NB4 (cell line): ENCODE data around the gene ACHE.

Source experiments
- DNase-seq: peaks from one replicate; pipeline ENCODE4 v3.0.0; 2010; ENCODE audit warnings: low read depth
- H3K4me3 ChIP-seq: one replicate; pipeline ENCODE4 v1.5.1; 2011; ENCODE audit warnings: mild to moderate bottlenecking, low read depth, low read length, moderate library complexity
- CTCF ChIP-seq: IDR thresholded peaks from one replicate; pipeline ENCODE4 v1.5.1; 2012; ENCODE audit warnings: low read depth, low read length
- MAX ChIP-seq: IDR thresholded peaks from 2 replicates; pipeline ENCODE4 v1.6.1; 2011; ENCODE audit warnings: low read depth, low read length
- MYC ChIP-seq: IDR thresholded peaks from 2 replicates; pipeline ENCODE4 v1.6.1; 2011; ENCODE audit warnings: low read depth, low read length
- POLR2A ChIP-seq: IDR thresholded peaks from 2 replicates; pipeline ENCODE4 v1.6.1; 2011; ENCODE audit warnings: mild to moderate bottlenecking; ENCODE audit not compliant: insufficient read length; ENCODE audit errors: extremely low read depth

ACHE gene

GRCh38 chr7:100890653-100891567 lies 4.8 kb downstream of the ACHE start:
- no peak for TF ChIP-seq MAX
- peak; percentile 1; the same call in 1 of the 2 replicates for TF ChIP-seq MYC
- peak overlapping the region; percentile 65 for H3K4me3 ChIP-seq
- DNase-seq = peak; percentile 67

- TF ChIP-seq MYC = peak; percentile 83
- TF ChIP-seq POLR2A = no peak
- no peak for TF ChIP-seq CTCF
- peak; percentile 95 for TF ChIP-seq MAX
These were observed 6.5 kb downstream of the ACHE start, which contains the start of gene UFSP1 for GRCh38 chr7:100888988-100889750. Gene UFSP1, minus strand, starts transcription at chr7:100889715. Its CDS starts 444 bp downstream, at chr7:100889271.

GRCh38 chr7:100888291-100888987 lies 7.2 kb downstream of the ACHE start:
- TF ChIP-seq POLR2A = peak; percentile 9
- TF ChIP-seq MAX = no peak
- TF ChIP-seq MYC = 0 out of 2 replicates have a peak, but pooled peaks have one; percentile 7
- peak overlapping the region; percentile 92 for H3K4me3 ChIP-seq
- DNase-seq = peak; percentile 58

More at GRCh38 chr7:100888988-100889750, 6.5 kb downstream of the ACHE start, which contains the start of gene UFSP1:
- DNase-seq = no peak
- peak within 1 kb of the TSS; percentile 92 for H3K4me3 ChIP-seq

GRCh38 chr7:100887516-100888290 lies 8.0 kb downstream of the ACHE start:
- DNase-seq = peak; percentile 98
- peak; percentile 94 for TF ChIP-seq MYC
- peak; percentile 50 for TF ChIP-seq POLR2A
- peak; percentile 94 for TF ChIP-seq MAX
- TF ChIP-seq CTCF = no peak

GRCh38 chr7:100886936-100887515 lies 8.7 kb downstream of the ACHE start:
- peak overlapping the region; percentile 92 for H3K4me3 ChIP-seq
- TF ChIP-seq CTCF (no peak), POLR2A (no peak), MYC (no peak), MAX (no peak)
- DNase-seq = no peak

More at GRCh38 chr7:100887516-100888290, 8.0 kb downstream of the ACHE start:
- H3K4me3 ChIP-seq = peak overlapping the region; percentile 92
